Measurements from ENCODE around the gene GTF3C4. TPM values are rescaled to one million over a fixed set of nuclear protein-coding genes. Genes with fewer than 3 reads are reported as not detected.

GTF3C4 gene
- total and polyA plus RNA-seq, 2 of the 13 experiments (the other 11 are each of a cell fraction or from before 2014, with no cell fraction given) = 2.6 to 12.9 TPM

GRCh38 chr9:132743931-132744479 is 73.7 kb downstream of the GTF3C4 start (continued):
- no peak for TF ChIP-seq ZNF44 (CRISPR knock-in tag; IDR thresholded peaks at IDR 0.05)

Other genes with a start within 250 kb of the GTF3C4 start
- gene BARHL1, start 87.9 kb upstream of the GTF3C4 start, total RNA-seq (2016; rRNA removed; fragmentation: Illumina TruSeq; extraction: Trizol) = not detected in 2 replicates
- not detected in 2 replicates for gene BARHL1, start 87.9 kb upstream of the GTF3C4 start, polyA plus RNA-seq (2011; rRNA removed)
- gene DDX31, start 481 bp upstream of the GTF3C4 start, total RNA-seq (2016; rRNA removed; fragmentation: Illumina TruSeq; extraction: Trizol) = 15.2 and 16.3 TPM in 2 replicates
- gene DDX31, start 481 bp upstream of the GTF3C4 start, polyA plus RNA-seq (2011; rRNA removed) = 11.4 and 12.3 TPM in 2 replicates
- not detected in 2 replicates for gene AK8, start 207.8 kb downstream of the GTF3C4 start, total RNA-seq (2016; rRNA removed; fragmentation: Illumina TruSeq; extraction: Trizol)
- 0.09 and 0.11 TPM in 2 replicates for gene AK8, start 207.8 kb downstream of the GTF3C4 start, polyA plus RNA-seq (2011; rRNA removed)
- gene SPACA9, start 208.4 kb downstream of the GTF3C4 start, total RNA-seq (2016; rRNA removed; fragmentation: Illumina TruSeq; extraction: Trizol) = 0.13 and 0.15 TPM in 2 replicates
- gene SPACA9, start 208.4 kb downstream of the GTF3C4 start, polyA plus RNA-seq (2011; rRNA removed) = 0.38 and 0.64 TPM in 2 replicates